Fibroblast of the aortic adventitia (primary cell): ENCODE measurements around the gene DDX51. TPM values are rescaled to one million over a fixed set of nuclear protein-coding genes. Genes with fewer than 3 reads are reported as not detected.

Experiments used
- DNase-seq: peaks from one replicate; pipeline ENCODE4 v3.0.0-alpha.2; 2010; ENCODE audit warnings: low read depth
- H3K4me3 ChIP-seq: 2 replicates; pipeline ENCODE4 v1.5.1; 2011; ENCODE audit warnings: low read depth, mild to moderate bottlenecking, control low read depth, low read length, moderate library complexity
- CTCF ChIP-seq: IDR thresholded peaks from 2 replicates; pipeline ENCODE4 v1.5.1; 2011; ENCODE audit warnings: mild to moderate bottlenecking, low read length, control low read depth, inconsistent platforms; ENCODE audit not compliant: insufficient read depth
- total RNA-seq: library from RNA; depleted of rRNA; stranded (reverse); fragments of >200 nt; gene quantifications from 2 replicates; pipeline ENCODE4 v1.2.3, GENCODE V29; 2012; ENCODE audit warnings: low replicate concordance

DDX51 gene
- total RNA-seq, 1 donor = 9.4 TPM

GRCh38 chr12:132156573-132157325 is 12.6 kb upstream of the DDX51 start:
- H3K4me3 ChIP-seq = no peak overlapping the region
- TF ChIP-seq CTCF = no peak

GRCh38 chr12:132155771-132156572 is 11.9 kb upstream of the DDX51 start:
- TF ChIP-seq CTCF = no peak
- no peak for DNase-seq
- no peak overlapping the region for H3K4me3 ChIP-seq

More at GRCh38 chr12:132156573-132157325, 12.6 kb upstream of the DDX51 start:
- DNase-seq = no peak

GRCh38 chr12:132154941-132155770 is 11.0 kb upstream of the DDX51 start:
- no peak for TF ChIP-seq CTCF
- no peak overlapping the region for H3K4me3 ChIP-seq
- no peak for DNase-seq

GRCh38 chr12:132154341-132154761 is 10.2 kb upstream of the DDX51 start:
- DNase-seq = no peak
- no peak overlapping the region for H3K4me3 ChIP-seq
- no peak for TF ChIP-seq CTCF

- H3K4me3 ChIP-seq = peak overlapping the region; percentile 37
- TF ChIP-seq CTCF = peak; percentile 93
- peak; percentile 70 for DNase-seq
Observed at GRCh38 chr12:132153501-132154340, 9.6 kb upstream of the DDX51 start.

GRCh38 chr12:132152953-132153352 is 8.8 kb upstream of the DDX51 start:
- no peak overlapping the region for H3K4me3 ChIP-seq
- TF ChIP-seq CTCF = no peak
- no peak for DNase-seq
